ENCODE results near the gene CBLB.

Gene CBLB

GRCh38 chr3:105773291-105773690 is 95.5 kb downstream of the CBLB start:
- peaks cover 26% of the 10 kb centered on the region for H3K4me1 ChIP-seq (ENCODE audit: low read length)
- H3K79me2 ChIP-seq (ENCODE audit: low read length) = no peaks in the 10 kb centered on the region
- no peak for TF ChIP-seq CTCF (IDR thresholded peaks at IDR 0.05; ENCODE audit: low read depth, low read length)
- no peak for TF ChIP-seq EZH2phosphoT487 (IDR thresholded peaks at IDR 0.05; ENCODE audit: low read depth)
- no peaks in the 10 kb centered on the region for H4K20me1 ChIP-seq (ENCODE audit: insufficient read depth, low read length)
- H3K27me3 ChIP-seq (ENCODE audit: low read depth, low read length) = no peaks in the 10 kb centered on the region
- H3K9me3 ChIP-seq (ENCODE audit: insufficient read depth, low read length) = no peaks in the 10 kb centered on the region
- H2AFZ ChIP-seq (ENCODE audit: low read depth, low read length) = no peak overlapping the region
- 0 out of 2 replicates have a peak overlapping the region, but pooled peaks have one; percentile 35 for H3K4me2 ChIP-seq (ENCODE audit: low read length)
- no peaks in the 10 kb centered on the region for H3K36me3 ChIP-seq (replicated peaks; ENCODE audit: low read depth, low read length)
- no peak overlapping the region for H3K4me3 ChIP-seq (ENCODE audit: low read length)
- H3K9ac ChIP-seq (ENCODE audit: low read length) = no peak overlapping the region
- H3K27ac ChIP-seq (ENCODE audit: low read length) = no peak overlapping the region

- Histone ChIP-seq H4K20me1 (ENCODE audit: insufficient read depth, low read length) (no peaks in the 10 kb centered on the region), H3K27ac (ENCODE audit: low read length) (no peak overlapping the region), H3K79me2 (ENCODE audit: low read length) (no peaks in the 10 kb centered on the region), H3K4me3 (ENCODE audit: low read length) (no peak overlapping the region), H3K9ac (ENCODE audit: low read length) (no peak overlapping the region), H3K27me3 (ENCODE audit: low read depth, low read length) (no peaks in the 10 kb centered on the region), H2AFZ (ENCODE audit: low read depth, low read length) (no peak overlapping the region), H3K4me2 (ENCODE audit: low read length) (no peak overlapping the region), H3K4me1 (ENCODE audit: low read length) (peaks cover 26% of the 10 kb centered on the region), H3K36me3 (replicated peaks; ENCODE audit: low read depth, low read length) (no peaks in the 10 kb centered on the region), H3K9me3 (ENCODE audit: insufficient read depth, low read length) (no peaks in the 10 kb centered on the region)
- TF ChIP-seq EZH2phosphoT487 (IDR thresholded peaks at IDR 0.05; ENCODE audit: low read depth) (no peak), CTCF (IDR thresholded peaks at IDR 0.05; ENCODE audit: low read depth, low read length) (no peak)
These were observed 96.2 kb downstream of the CBLB start for GRCh38 chr3:105772635-105773034.

GRCh38 chr3:105771392-105771791 is 97.4 kb downstream of the CBLB start:
- no peak overlapping the region for H2AFZ ChIP-seq (ENCODE audit: low read depth, low read length)
- H3K27ac ChIP-seq (ENCODE audit: low read length) = no peak overlapping the region
- no peaks in the 10 kb centered on the region for H4K20me1 ChIP-seq (ENCODE audit: insufficient read depth, low read length)
- no peak overlapping the region for H3K9ac ChIP-seq (ENCODE audit: low read length)
- H3K36me3 ChIP-seq (replicated peaks; ENCODE audit: low read depth, low read length) = no peaks in the 10 kb centered on the region
- no peak for TF ChIP-seq EZH2phosphoT487 (IDR thresholded peaks at IDR 0.05; ENCODE audit: low read depth)
- H3K4me2 ChIP-seq (ENCODE audit: low read length) = no peak overlapping the region
- no peaks in the 10 kb centered on the region for H3K79me2 ChIP-seq (ENCODE audit: low read length)
- H3K4me1 ChIP-seq (ENCODE audit: low read length) = peaks cover 26% of the 10 kb centered on the region
- H3K9me3 ChIP-seq (ENCODE audit: insufficient read depth, low read length) = no peaks in the 10 kb centered on the region
- no peaks in the 10 kb centered on the region for H3K27me3 ChIP-seq (ENCODE audit: low read depth, low read length)
- H3K4me3 ChIP-seq (ENCODE audit: low read length) = no peak overlapping the region

- Histone ChIP-seq H3K27ac (ENCODE audit: low read length) (no peak overlapping the region), H3K9ac (ENCODE audit: low read length) (no peak overlapping the region), H3K4me1 (ENCODE audit: low read length) (peaks cover 23% of the 10 kb centered on the region), H3K4me2 (ENCODE audit: low read length) (no peak overlapping the region), H3K79me2 (ENCODE audit: low read length) (no peaks in the 10 kb centered on the region), H3K4me3 (ENCODE audit: low read length) (no peak overlapping the region), H3K36me3 (replicated peaks; ENCODE audit: low read depth, low read length) (no peaks in the 10 kb centered on the region), H4K20me1 (ENCODE audit: insufficient read depth, low read length) (no peaks in the 10 kb centered on the region), H3K27me3 (ENCODE audit: low read depth, low read length) (no peaks in the 10 kb centered on the region), H3K9me3 (ENCODE audit: insufficient read depth, low read length) (no peaks in the 10 kb centered on the region), H2AFZ (ENCODE audit: low read depth, low read length) (no peak overlapping the region)
- no peak for TF ChIP-seq CTCF (IDR thresholded peaks at IDR 0.05; ENCODE audit: low read depth, low read length)
- TF ChIP-seq EZH2phosphoT487 (IDR thresholded peaks at IDR 0.05; ENCODE audit: low read depth) = no peak
These were observed 98.4 kb downstream of the CBLB start for GRCh38 chr3:105770410-105770809.

- H3K27ac ChIP-seq (ENCODE audit: low read length) = no peak overlapping the region
- H2AFZ ChIP-seq (ENCODE audit: low read depth, low read length) = no peak overlapping the region
- no peaks in the 10 kb centered on the region for H3K9me3 ChIP-seq (ENCODE audit: insufficient read depth, low read length)
- peaks cover 3% of the 10 kb centered on the region for H3K36me3 ChIP-seq (replicated peaks; ENCODE audit: low read depth, low read length)
- H3K4me2 ChIP-seq (ENCODE audit: low read length) = no peak overlapping the region
- peaks cover 16% of the 10 kb centered on the region for H3K4me1 ChIP-seq (ENCODE audit: low read length)
- H3K79me2 ChIP-seq (ENCODE audit: low read length) = no peaks in the 10 kb centered on the region
- no peak overlapping the region for H3K4me3 ChIP-seq (ENCODE audit: low read length)
- H4K20me1 ChIP-seq (ENCODE audit: insufficient read depth, low read length) = no peaks in the 10 kb centered on the region
- H3K27me3 ChIP-seq (ENCODE audit: low read depth, low read length) = no peaks in the 10 kb centered on the region
- TF ChIP-seq EZH2phosphoT487 (IDR thresholded peaks at IDR 0.05; ENCODE audit: low read depth) (no peak), CTCF (IDR thresholded peaks at IDR 0.05; ENCODE audit: low read depth, low read length) (no peak)
- H3K9ac ChIP-seq (ENCODE audit: low read length) = no peak overlapping the region
These were observed 101.0 kb downstream of the CBLB start for GRCh38 chr3:105767776-105768175.

Data from OCI-LY3 (cell line).